ENCODE measurements around the gene MRPL39. TPM values are rescaled to one million over a fixed set of nuclear protein-coding genes. Genes with fewer than 3 reads are reported as not detected.

The MRPL39 gene
- total RNA-seq, 2 donors from 2014 or later, result 25.9 to 35.7 TPM

DNA sequence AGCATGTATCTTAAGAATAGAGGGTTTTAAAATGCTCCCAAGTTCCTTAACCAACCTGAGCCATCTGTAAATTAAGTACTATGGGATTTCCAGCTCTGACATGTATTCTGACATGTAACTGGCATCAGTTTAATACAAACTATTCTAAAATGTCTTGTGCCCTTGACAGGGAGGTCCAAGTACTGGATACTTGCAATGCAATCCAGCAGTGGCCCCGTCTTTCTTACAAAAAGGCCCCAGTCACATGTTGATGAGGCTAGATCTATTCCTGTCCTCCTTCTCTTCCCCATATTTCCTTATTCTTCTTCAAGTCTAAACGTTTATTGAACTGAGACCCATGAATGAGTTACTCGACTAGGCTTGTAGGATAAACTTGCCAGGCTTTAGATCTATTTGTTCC is 46.4 kb downstream of the MRPL39 start:
- DNase-seq (ENCODE audit: low spot score), result no peak
- Histone ChIP-seq H3K9me3 (no peaks in the 10 kb centered on the region), H3K4me1 (peaks cover 0 to 8% of the 10 kb centered on the region in 2 donors), H3K27me3 (no peaks in the 10 kb centered on the region), H3K36me3 (no peaks in the 10 kb centered on the region), H3K27ac (no peak overlapping the region), H3K4me3 (no peak overlapping the region)
- TF ChIP-seq CTCF (IDR thresholded peaks at IDR 0.05), result no peak

DNA sequence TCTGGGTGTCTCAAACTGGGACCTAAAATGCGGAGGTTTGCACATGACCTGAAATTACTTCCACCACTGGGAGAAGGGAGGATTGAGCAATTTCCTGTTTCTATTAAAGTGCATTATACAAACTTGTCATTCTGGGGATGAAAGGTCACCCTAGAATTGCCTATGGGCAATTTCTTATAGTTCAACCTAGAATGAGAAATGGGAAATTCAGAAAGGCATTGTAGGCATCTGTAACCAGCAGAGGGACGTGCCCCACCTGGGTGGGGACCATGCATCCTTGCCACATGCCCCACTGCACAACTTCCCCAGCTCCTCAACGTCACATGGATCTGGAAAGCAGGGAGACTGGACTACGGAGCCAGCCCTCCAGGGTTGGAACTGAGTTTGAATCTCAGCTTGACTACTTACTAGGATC is 47.0 kb downstream of the MRPL39 start:
- no peak for TF ChIP-seq CTCF (IDR thresholded peaks at IDR 0.05)
- H3K4me1 ChIP-seq, result peaks cover 0 to 8% of the 10 kb centered on the region in 2 donors
- no peak for DNase-seq (ENCODE audit: low spot score)
- H3K36me3 ChIP-seq, result no peaks in the 10 kb centered on the region
- H3K4me3 ChIP-seq, result no peak overlapping the region
- no peaks in the 10 kb centered on the region for H3K9me3 ChIP-seq
- no peaks in the 10 kb centered on the region for H3K27me3 ChIP-seq
- no peak overlapping the region for H3K27ac ChIP-seq

- no peak for TF ChIP-seq CTCF (IDR thresholded peaks at IDR 0.05)
- Histone ChIP-seq H3K27ac (no peak overlapping the region), H3K27me3 (no peaks in the 10 kb centered on the region), H3K4me3 (no peak overlapping the region), H3K36me3 (no peaks in the 10 kb centered on the region), H3K9me3 (no peaks in the 10 kb centered on the region), H3K4me1 (peaks cover 0 to 8% of the 10 kb centered on the region in 2 donors)
- no peak for DNase-seq (ENCODE audit: low spot score)
Observed at GRCh38 chr21:25559746-25560145, 47.5 kb downstream of the MRPL39 start.

DNA sequence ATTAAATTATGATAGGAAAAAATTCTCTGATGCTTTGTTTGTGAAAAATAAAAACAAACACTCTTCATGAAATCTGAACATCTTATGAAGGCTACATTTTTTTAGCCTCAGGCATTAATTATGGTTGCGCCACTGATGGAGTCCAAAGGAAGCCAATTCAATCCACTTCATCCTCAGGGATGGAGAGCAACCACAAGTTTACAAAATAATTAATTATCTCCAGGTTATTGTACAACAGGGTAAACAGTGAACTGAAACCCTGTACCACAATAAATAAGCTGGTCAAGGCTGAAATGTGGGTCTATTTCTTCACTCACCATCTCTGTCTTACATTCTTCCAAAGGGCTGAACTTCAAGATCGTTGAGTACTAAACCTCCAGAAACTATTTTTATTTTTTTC is 49.2 kb downstream of the MRPL39 start:
- no peak for TF ChIP-seq CTCF (IDR thresholded peaks at IDR 0.05)
- Histone ChIP-seq H3K4me1 (peaks cover 0 to 8% of the 10 kb centered on the region in 2 donors), H3K27ac (no peak overlapping the region), H3K4me3 (no peak overlapping the region), H3K36me3 (no peaks in the 10 kb centered on the region), H3K27me3 (no peaks in the 10 kb centered on the region), H3K9me3 (no peaks in the 10 kb centered on the region)
- no peak for DNase-seq (ENCODE audit: low spot score)

DNA sequence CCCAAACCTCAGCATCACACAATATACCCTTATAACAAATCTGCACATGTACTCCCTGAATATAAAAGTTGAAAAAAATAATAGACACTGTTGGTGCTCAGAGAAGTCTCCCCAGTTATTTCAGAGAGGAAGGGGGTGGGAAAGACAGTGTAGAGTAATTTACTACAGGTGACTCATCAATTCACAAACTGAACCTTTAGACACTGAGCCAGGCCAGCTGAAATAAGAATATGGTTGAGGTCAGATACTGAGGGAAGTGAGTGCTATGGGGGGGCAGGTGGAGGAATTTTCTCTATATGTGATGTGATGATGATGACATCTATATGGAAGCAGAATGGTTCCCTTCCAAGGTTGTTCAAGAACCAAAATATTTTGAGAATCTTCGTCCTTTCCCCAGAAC is 50.1 kb downstream of the MRPL39 start:
- Histone ChIP-seq H3K36me3 (no peaks in the 10 kb centered on the region), H3K27me3 (no peaks in the 10 kb centered on the region), H3K27ac (no peak overlapping the region), H3K4me3 (no peak overlapping the region), H3K4me1 (peaks cover 0 to 3% of the 10 kb centered on the region in 2 donors), H3K9me3 (no peaks in the 10 kb centered on the region)
- no peak for TF ChIP-seq CTCF (IDR thresholded peaks at IDR 0.05)
- no peak for DNase-seq (ENCODE audit: low spot score)

GRCh38 chr21:25556091-25556490 is 51.2 kb downstream of the MRPL39 start:
- no peak overlapping the region for H3K27ac ChIP-seq
- TF ChIP-seq CTCF (IDR thresholded peaks at IDR 0.05), result no peak
- DNase-seq (ENCODE audit: low spot score), result no peak
- no peaks in the 10 kb centered on the region for H3K27me3 ChIP-seq
- no peak overlapping the region for H3K4me3 ChIP-seq
- no peaks in the 10 kb centered on the region for H3K4me1 ChIP-seq
- no peaks in the 10 kb centered on the region for H3K36me3 ChIP-seq
- no peaks in the 10 kb centered on the region for H3K9me3 ChIP-seq
